HEK293 (cell line): ENCODE data around the gene MUTYH.

ENCODE experiments used
- BCL11A ChIP-seq: fragments of 450-650 bp; formaldehyde crosslinking; IDR thresholded peaks from 2 replicates; pipeline ENCODE4 v1.5.1; 2016; ENCODE audit warnings: low read depth, missing biosample characterization, missing genetic modification characterization
- BCL11B ChIP-seq: fragments of 450-650 bp; formaldehyde crosslinking; IDR thresholded peaks from 2 replicates; pipeline ENCODE4 v1.5.1; 2016; ENCODE audit warnings: low read depth, missing biosample characterization, missing genetic modification characterization
- BCL6B ChIP-seq: fragments of 450-650 bp; formaldehyde crosslinking; IDR thresholded peaks from 2 replicates; pipeline ENCODE4 v1.5.1; 2017; ENCODE audit warnings: missing biosample characterization, missing genetic modification characterization
- CTCF ChIP-seq: fragments of 450-650 bp; formaldehyde crosslinking; IDR thresholded peaks from 2 replicates; pipeline ENCODE4 v1.5.1; 2016; ENCODE audit warnings: missing biosample characterization, missing genetic modification characterization
- ELK4 ChIP-seq: IDR thresholded peaks from 2 replicates; pipeline ENCODE4 v1.6.1; 2011; ENCODE audit warnings: mild to moderate bottlenecking, low read depth, low read length, borderline replicate concordance
- GFI1B ChIP-seq: fragments of 450-650 bp; formaldehyde crosslinking; IDR thresholded peaks from 2 replicates; pipeline ENCODE4 v1.5.1; 2016; ENCODE audit warnings: missing biosample characterization, missing genetic modification characterization
- GLI2 ChIP-seq: fragments of 450-650 bp; formaldehyde crosslinking; IDR thresholded peaks from 2 replicates; pipeline ENCODE4; 2017; ENCODE audit warnings: missing biosample characterization, missing genetic modification characterization, low read depth, borderline replicate concordance
- GLIS1 ChIP-seq: fragments of 450-650 bp; formaldehyde crosslinking; IDR thresholded peaks from 2 replicates; pipeline ENCODE4 v1.5.1; 2016; ENCODE audit warnings: missing biosample characterization, missing genetic modification characterization
- KLF9 ChIP-seq: fragments of 450-650 bp; formaldehyde crosslinking; IDR thresholded peaks from 2 replicates; pipeline ENCODE4 v1.5.1; 2016; ENCODE audit warnings: missing biosample characterization, missing genetic modification characterization, low read depth
- RBAK ChIP-seq: fragments of 450-650 bp; formaldehyde crosslinking; IDR thresholded peaks from 2 replicates; pipeline ENCODE4 v1.5.1; 2016; ENCODE audit warnings: missing biosample characterization, missing genetic modification characterization
- SALL2 ChIP-seq: fragments of 450-650 bp; formaldehyde crosslinking; IDR thresholded peaks from 2 replicates; pipeline ENCODE4 v1.5.0; 2017; ENCODE audit warnings: missing biosample characterization, mild to moderate bottlenecking, missing genetic modification characterization, borderline replicate concordance
- SCRT2 ChIP-seq: fragments of 450-650 bp; formaldehyde crosslinking; IDR thresholded peaks from 2 replicates; pipeline ENCODE4 v1.5.1; 2016; ENCODE audit warnings: missing biosample characterization, missing genetic modification characterization
- SP7 ChIP-seq: fragments of 450-650 bp; formaldehyde crosslinking; IDR thresholded peaks from 2 replicates; pipeline ENCODE4 v1.5.1; 2016; ENCODE audit warnings: missing biosample characterization, missing genetic modification characterization
- ZNF114 ChIP-seq: fragments of 450-650 bp; formaldehyde crosslinking; IDR thresholded peaks from 2 replicates; pipeline ENCODE4 v1.5.0; 2017; ENCODE audit warnings: missing biosample characterization, missing genetic modification characterization
- ZNF140 ChIP-seq: fragments of 450-650 bp; formaldehyde crosslinking; IDR thresholded peaks from 2 replicates; pipeline ENCODE4 v1.5.1; 2016; ENCODE audit warnings: missing biosample characterization, missing genetic modification characterization
- ZNF16 ChIP-seq: fragments of 450-650 bp; formaldehyde crosslinking; IDR thresholded peaks from 2 replicates; pipeline ENCODE4 v1.5.1; 2016; ENCODE audit warnings: low read depth, missing biosample characterization, missing genetic modification characterization
- ZNF311 ChIP-seq: fragments of 450-650 bp; formaldehyde crosslinking; IDR thresholded peaks from 2 replicates; pipeline ENCODE4 v1.5.1; 2017; ENCODE audit warnings: missing biosample characterization, missing genetic modification characterization, borderline replicate concordance
- ZNF391 ChIP-seq: fragments of 450-650 bp; formaldehyde crosslinking; IDR thresholded peaks from 2 replicates; pipeline ENCODE4 v1.5.1; 2016; ENCODE audit warnings: low read depth, missing biosample characterization, missing genetic modification characterization, borderline replicate concordance
- ZNF423 ChIP-seq: fragments of 450-650 bp; formaldehyde crosslinking; IDR thresholded peaks from 2 replicates; pipeline ENCODE4 v1.5.1; 2016; ENCODE audit warnings: missing biosample characterization, missing genetic modification characterization
- ZNF449 ChIP-seq: fragments of 450-650 bp; formaldehyde crosslinking; IDR thresholded peaks from 2 replicates; pipeline ENCODE4 v1.5.1; 2017; ENCODE audit warnings: missing biosample characterization, mild to moderate bottlenecking, missing genetic modification characterization, moderate library complexity
- ZNF548 ChIP-seq: fragments of 450-650 bp; formaldehyde crosslinking; IDR thresholded peaks from 2 replicates; pipeline ENCODE4 v1.5.1; 2016; ENCODE audit warnings: missing biosample characterization, missing genetic modification characterization
- ZNF555 ChIP-seq: fragments of 450-650 bp; formaldehyde crosslinking; conservative IDR thresholded peaks from 2 replicates; pipeline ENCODE4 v1.5.1; 2017; ENCODE audit warnings: missing biosample characterization, mild to moderate bottlenecking, missing genetic modification characterization, inconsistent platforms
- ZNF585B ChIP-seq: fragments of 450-650 bp; formaldehyde crosslinking; IDR thresholded peaks from 2 replicates; pipeline ENCODE4 v1.5.1; 2016; ENCODE audit warnings: missing biosample characterization, missing genetic modification characterization
- ZNF626 ChIP-seq: fragments of 450-650 bp; sonication (Bioruptor Pico); formaldehyde crosslinking; IDR thresholded peaks from 2 replicates; pipeline ENCODE4 v1.5.1; 2018; ENCODE audit warnings: missing biosample characterization, missing genetic modification characterization, inconsistent platforms
- ZNF664 ChIP-seq: fragments of 450-650 bp; formaldehyde crosslinking; IDR thresholded peaks from 2 replicates; pipeline ENCODE4 v1.5.1; 2016; ENCODE audit warnings: missing biosample characterization, missing genetic modification characterization
- ZNF768 ChIP-seq: fragments of 450-650 bp; formaldehyde crosslinking; IDR thresholded peaks from 2 replicates; pipeline ENCODE4 v1.5.1; 2018; ENCODE audit warnings: missing biosample characterization, mild to moderate bottlenecking, missing genetic modification characterization
- ZNF837 ChIP-seq: fragments of 450-650 bp; formaldehyde crosslinking; IDR thresholded peaks from 2 replicates; pipeline ENCODE4 v1.5.1; 2016; ENCODE audit warnings: missing biosample characterization, missing genetic modification characterization
- ZSCAN30 ChIP-seq: fragments of 450-650 bp; IDR thresholded peaks from 2 replicates; pipeline ENCODE4 v1.5.1; 2018; ENCODE audit warnings: missing biosample characterization, mild to moderate bottlenecking, missing genetic modification characterization, moderate library complexity
- TF ChIP-seq, protein P1 (sequence below): fragments of 450-650 bp; IDR thresholded peaks from 2 replicates; pipeline ENCODE4 v1.5.1; 2018; ENCODE audit warnings: missing biosample characterization, missing genetic modification characterization
- TF ChIP-seq, protein P2 (sequence below): fragments of 450-650 bp; formaldehyde crosslinking; IDR thresholded peaks from 2 replicates; pipeline ENCODE4 v1.5.1; 2016; ENCODE audit warnings: missing biosample characterization, missing genetic modification characterization

The MUTYH gene

GRCh38 chr1:45303520-45304310 is 36.5 kb downstream of the MUTYH start (continued):
- TF ChIP-seq BCL11A (tag by site-specific recombination): peak; percentile 78; the same call in 1 of the 2 replicates
- TF ChIP-seq ZNF449 (tag by site-specific recombination): peak; percentile 27; the same call in 1 of the 2 replicates
- no peak for TF ChIP-seq ZNF548 (tag by site-specific recombination)
- TF ChIP-seq GFI1B (tag by site-specific recombination): 0 out of 2 replicates have a peak, but pooled peaks have one; percentile 22
- TF ChIP-seq ZNF555: no peak
- TF ChIP-seq BCL6B (tag by site-specific recombination): no peak
- 0 out of 2 replicates have a peak, but pooled peaks have one; percentile 38 for TF ChIP-seq SCRT2
- no peak for TF ChIP-seq ZNF768
- TF ChIP-seq BCL11B: peak; percentile 85; the same call in 1 of the 2 replicates
- TF ChIP-seq SP7: peak; percentile 92
- TF ChIP-seq ZNF391: peak; percentile 96; the same call in 1 of the 2 replicates
- TF ChIP-seq ZNF114 (tag by site-specific recombination): no peak
- no peak for TF ChIP-seq ZNF664 (tag by site-specific recombination)
- TF ChIP-seq, protein P1, sequence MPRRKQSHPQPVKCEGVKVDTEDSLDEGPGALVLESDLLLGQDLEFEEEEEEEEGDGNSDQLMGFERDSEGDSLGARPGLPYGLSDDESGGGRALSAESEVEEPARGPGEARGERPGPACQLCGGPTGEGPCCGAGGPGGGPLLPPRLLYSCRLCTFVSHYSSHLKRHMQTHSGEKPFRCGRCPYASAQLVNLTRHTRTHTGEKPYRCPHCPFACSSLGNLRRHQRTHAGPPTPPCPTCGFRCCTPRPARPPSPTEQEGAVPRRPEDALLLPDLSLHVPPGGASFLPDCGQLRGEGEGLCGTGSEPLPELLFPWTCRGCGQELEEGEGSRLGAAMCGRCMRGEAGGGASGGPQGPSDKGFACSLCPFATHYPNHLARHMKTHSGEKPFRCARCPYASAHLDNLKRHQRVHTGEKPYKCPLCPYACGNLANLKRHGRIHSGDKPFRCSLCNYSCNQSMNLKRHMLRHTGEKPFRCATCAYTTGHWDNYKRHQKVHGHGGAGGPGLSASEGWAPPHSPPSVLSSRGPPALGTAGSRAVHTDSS (tag by site-specific recombination): no peak
- TF ChIP-seq SALL2 (tag by site-specific recombination): no peak
- TF ChIP-seq ZNF837 (tag by site-specific recombination): no peak
- TF ChIP-seq ZSCAN30 (tag by site-specific recombination): peak; percentile 98
- TF ChIP-seq ZNF311: no peak
- no peak for TF ChIP-seq ZNF626 (tag by site-specific recombination)
- peak; percentile 45 for TF ChIP-seq ZNF585B (tag by site-specific recombination)
- no peak for TF ChIP-seq RBAK (tag by site-specific recombination)
- peak; percentile 92 for TF ChIP-seq ZNF423 (tag by site-specific recombination)
- TF ChIP-seq ELK4: no peak
- TF ChIP-seq, protein P2, sequence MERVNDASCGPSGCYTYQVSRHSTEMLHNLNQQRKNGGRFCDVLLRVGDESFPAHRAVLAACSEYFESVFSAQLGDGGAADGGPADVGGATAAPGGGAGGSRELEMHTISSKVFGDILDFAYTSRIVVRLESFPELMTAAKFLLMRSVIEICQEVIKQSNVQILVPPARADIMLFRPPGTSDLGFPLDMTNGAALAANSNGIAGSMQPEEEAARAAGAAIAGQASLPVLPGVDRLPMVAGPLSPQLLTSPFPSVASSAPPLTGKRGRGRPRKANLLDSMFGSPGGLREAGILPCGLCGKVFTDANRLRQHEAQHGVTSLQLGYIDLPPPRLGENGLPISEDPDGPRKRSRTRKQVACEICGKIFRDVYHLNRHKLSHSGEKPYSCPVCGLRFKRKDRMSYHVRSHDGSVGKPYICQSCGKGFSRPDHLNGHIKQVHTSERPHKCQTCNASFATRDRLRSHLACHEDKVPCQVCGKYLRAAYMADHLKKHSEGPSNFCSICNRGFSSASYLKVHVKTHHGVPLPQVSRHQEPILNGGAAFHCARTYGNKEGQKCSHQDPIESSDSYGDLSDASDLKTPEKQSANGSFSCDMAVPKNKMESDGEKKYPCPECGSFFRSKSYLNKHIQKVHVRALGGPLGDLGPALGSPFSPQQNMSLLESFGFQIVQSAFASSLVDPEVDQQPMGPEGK (tag by site-specific recombination): peak; percentile 96
- peak; percentile 100 for TF ChIP-seq CTCF (tag by site-specific recombination)
- TF ChIP-seq ZNF16 (tag by site-specific recombination): no peak
- no peak for TF ChIP-seq ZNF140 (tag by site-specific recombination)
- TF ChIP-seq KLF9 (tag by site-specific recombination): peak; percentile 97
- peak; percentile 74 for TF ChIP-seq GLIS1 (tag by site-specific recombination)
- no peak for TF ChIP-seq GLI2 (tag by site-specific recombination)
